Tibial artery (tissue), 4 donors: Measurements from ENCODE around the gene HSD11B1L.

Experiments used
- DNase-seq, 2 donors: peaks; one replicate each; pipeline ENCODE4 v3.0.0-alpha.2; 2019
- H3K27ac ChIP-seq, 2 donors: fragments of 200-600 bp; sonication (generic) in 1 of 2; 1 replicate in 1 of 2; 2 replicates in 1 of 2; pipeline ENCODE4 v1.5.1; 2018 to 2019; ENCODE audit warnings: mild to moderate bottlenecking in 1 of 2
- H3K27me3 ChIP-seq, 2 donors: fragments of 200-600 bp; sonication (generic) in 1 of 2; one replicate each; pipeline versions ENCODE4 v1.5.1 to v1.6.0; 2016 to 2019
- H3K36me3 ChIP-seq, 3 donors: fragments of 200-600 bp; sonication (generic) in 2 of 3; one replicate each; pipeline ENCODE4 v1.5.1; 2016 to 2019; ENCODE audit warnings: mild to moderate bottlenecking in 2 of 3
- H3K4me1 ChIP-seq, 4 donors: fragments of 200-600 bp; sonication (generic) in 2 of 4; 1 replicate in 3 of 4; 2 replicates in 1 of 4; pipeline ENCODE4 v1.5.1; 2016 to 2019
- H3K4me3 ChIP-seq, 2 donors: fragments of 200-600 bp; sonication (generic) in 1 of 2; 1 replicate in 1 of 2; 2 replicates in 1 of 2; pipeline ENCODE4 v1.5.1; 2018 to 2019; ENCODE audit warnings: mild to moderate bottlenecking in 2 of 2
- H3K9me3 ChIP-seq, 3 donors: fragments of 200-600 bp; sonication (generic) in 1 of 3; one replicate each; pipeline ENCODE4 v1.5.1; 2016 to 2019
- intact Hi-C: fragments of 100-400 bp; cut with DNase I; formaldehyde crosslinking; loops from one replicate; pipeline ENCODE4 v1.15.0; 2023; ENCODE audit warnings: low total_unique reads
- TF ChIP-seq, protein P1 (sequence below), 2 experiments: fragments of 200-600 bp in 1 of 2; fragments of 450-650 bp in 1 of 2; IDR thresholded peaks; one replicate each; pipeline ENCODE4 v1.5.1; 2017 to 2019; ENCODE audit warnings: antibody characterized with exemption in 2 of 2, mild to moderate bottlenecking in 1 of 2, moderate library complexity in 1 of 2

The HSD11B1L gene

DNA sequence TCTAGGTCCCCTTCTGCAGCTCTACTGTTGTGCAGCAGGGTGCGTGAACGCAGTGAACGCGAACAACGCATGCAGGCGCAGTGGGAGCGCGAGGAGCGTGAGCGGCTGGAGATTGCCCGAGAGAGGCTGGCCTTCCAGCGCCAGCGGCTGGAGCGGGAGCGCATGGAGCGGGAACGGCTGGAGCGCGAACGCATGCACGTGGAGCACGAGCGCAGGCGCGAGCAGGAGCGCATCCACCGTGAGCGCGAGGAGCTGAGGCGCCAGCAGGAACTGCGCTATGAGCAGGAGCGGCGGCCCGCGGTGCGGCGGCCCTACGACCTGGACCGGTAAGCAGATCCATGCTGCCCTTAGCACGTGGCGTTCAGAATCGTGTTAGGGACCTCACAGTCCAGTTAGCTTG, 19.3 kb upstream of the HSD11B1L start:
- Histone ChIP-seq H3K27me3 (no peaks in the 10 kb centered on the region), H3K36me3 (peaks cover 93 to 100% (median 98%) of the 10 kb centered on the region in 3 donors), H3K27ac (no peak overlapping the region), H3K4me1 (no peaks in the 10 kb centered on the region), H3K9me3 (no peaks in the 10 kb centered on the region), H3K4me3 (no peak overlapping the region)
- TF ChIP-seq, protein P1, sequence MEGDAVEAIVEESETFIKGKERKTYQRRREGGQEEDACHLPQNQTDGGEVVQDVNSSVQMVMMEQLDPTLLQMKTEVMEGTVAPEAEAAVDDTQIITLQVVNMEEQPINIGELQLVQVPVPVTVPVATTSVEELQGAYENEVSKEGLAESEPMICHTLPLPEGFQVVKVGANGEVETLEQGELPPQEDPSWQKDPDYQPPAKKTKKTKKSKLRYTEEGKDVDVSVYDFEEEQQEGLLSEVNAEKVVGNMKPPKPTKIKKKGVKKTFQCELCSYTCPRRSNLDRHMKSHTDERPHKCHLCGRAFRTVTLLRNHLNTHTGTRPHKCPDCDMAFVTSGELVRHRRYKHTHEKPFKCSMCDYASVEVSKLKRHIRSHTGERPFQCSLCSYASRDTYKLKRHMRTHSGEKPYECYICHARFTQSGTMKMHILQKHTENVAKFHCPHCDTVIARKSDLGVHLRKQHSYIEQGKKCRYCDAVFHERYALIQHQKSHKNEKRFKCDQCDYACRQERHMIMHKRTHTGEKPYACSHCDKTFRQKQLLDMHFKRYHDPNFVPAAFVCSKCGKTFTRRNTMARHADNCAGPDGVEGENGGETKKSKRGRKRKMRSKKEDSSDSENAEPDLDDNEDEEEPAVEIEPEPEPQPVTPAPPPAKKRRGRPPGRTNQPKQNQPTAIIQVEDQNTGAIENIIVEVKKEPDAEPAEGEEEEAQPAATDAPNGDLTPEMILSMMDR (IDR thresholded peaks at IDR 0.05) = no peak
- no peak for DNase-seq
- intact Hi-C loops = no loop called here

DNA sequence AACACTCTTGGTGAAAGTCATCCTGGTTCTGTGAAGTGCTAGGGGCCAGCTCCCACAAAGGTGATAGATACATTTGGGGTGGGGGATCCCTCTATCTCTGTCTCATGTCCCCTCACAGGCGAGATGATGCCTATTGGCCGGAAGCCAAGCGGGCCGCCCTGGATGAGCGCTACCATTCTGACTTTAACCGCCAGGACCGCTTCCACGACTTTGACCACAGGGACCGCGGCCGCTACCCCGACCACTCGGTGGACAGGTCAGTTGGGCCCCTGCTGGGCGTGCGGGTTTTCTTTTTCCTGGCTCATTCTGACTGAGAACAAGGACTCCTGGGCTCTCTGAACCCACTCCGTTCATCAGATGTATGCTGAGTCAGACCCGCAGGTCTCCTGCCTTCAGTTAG, 16.9 kb upstream of the HSD11B1L start:
- no peaks in the 10 kb centered on the region for H3K27me3 ChIP-seq
- intact Hi-C loops = no loop called here
- TF ChIP-seq, protein P1 (IDR thresholded peaks at IDR 0.05) = no peak

GRCh38 chr19:5664515-5664914, 16.3 kb upstream of the HSD11B1L start:
- TF ChIP-seq, protein P1 (IDR thresholded peaks at IDR 0.05) = no peak
- Histone ChIP-seq H3K36me3 (peaks cover 90 to 100% (median 95%) of the 10 kb centered on the region in 3 donors), H3K4me1 (no peaks in the 10 kb centered on the region), H3K27me3 (no peaks in the 10 kb centered on the region), H3K9me3 (no peaks in the 10 kb centered on the region), H3K4me3 (no peak overlapping the region), H3K27ac (no peak overlapping the region)
- intact Hi-C loops = no loop called here
- DNase-seq = no peak

More for the DNA sequence above, 16.9 kb upstream of the HSD11B1L start:
- no peak for DNase-seq
- Histone ChIP-seq H3K36me3 (peaks cover 90 to 100% (median 95%) of the 10 kb centered on the region in 3 donors), H3K27ac (no peak overlapping the region), H3K4me1 (no peaks in the 10 kb centered on the region), H3K4me3 (no peak overlapping the region), H3K9me3 (no peaks in the 10 kb centered on the region)

DNA sequence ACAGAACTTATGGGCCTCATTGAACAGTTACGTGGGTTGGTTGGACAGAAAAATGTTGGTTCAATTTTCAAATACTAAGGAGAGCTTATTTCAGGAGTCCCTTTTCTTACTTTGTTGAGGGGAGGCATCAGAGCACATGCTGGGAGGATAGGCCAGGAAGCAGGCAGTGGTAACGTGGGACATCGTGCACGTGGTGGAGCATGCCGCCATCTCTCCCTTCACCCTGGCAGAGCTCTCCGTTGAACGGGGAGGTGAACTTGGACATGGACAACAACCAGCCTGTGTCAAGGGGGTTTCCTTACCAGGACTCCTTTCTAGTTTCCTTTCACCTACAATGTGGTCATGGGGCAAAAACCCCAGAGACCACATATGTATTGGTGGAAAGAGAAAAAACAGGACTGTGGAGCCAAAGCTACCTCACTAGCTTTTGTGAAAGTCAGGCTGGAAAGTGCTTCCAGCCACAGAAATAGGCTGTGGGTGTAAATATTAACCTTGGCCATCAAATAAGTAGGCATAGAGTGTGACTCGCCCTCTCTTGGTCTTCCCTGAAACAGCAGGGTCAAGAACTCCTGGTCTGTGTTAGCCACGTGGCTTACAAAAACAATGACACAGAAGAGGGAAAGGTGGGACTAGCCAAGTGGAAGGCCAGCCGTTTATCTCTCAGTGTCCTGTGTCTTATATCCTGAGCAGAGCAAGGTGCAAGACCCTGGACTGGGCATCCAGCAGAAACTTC, 14.9 kb upstream of the HSD11B1L start:
- H3K36me3 ChIP-seq = peaks cover 84 to 96% (median 85%) of the 10 kb centered on the region in 3 donors
- no peak for DNase-seq
- no peak overlapping the region for H3K27ac ChIP-seq
- no peaks in the 10 kb centered on the region for H3K4me1 ChIP-seq
- no peak overlapping the region for H3K4me3 ChIP-seq
- TF ChIP-seq, protein P1 (IDR thresholded peaks at IDR 0.05) = no peak
- intact Hi-C loops = no loop called here
- no peaks in the 10 kb centered on the region for H3K27me3 ChIP-seq
- no peaks in the 10 kb centered on the region for H3K9me3 ChIP-seq

DNA sequence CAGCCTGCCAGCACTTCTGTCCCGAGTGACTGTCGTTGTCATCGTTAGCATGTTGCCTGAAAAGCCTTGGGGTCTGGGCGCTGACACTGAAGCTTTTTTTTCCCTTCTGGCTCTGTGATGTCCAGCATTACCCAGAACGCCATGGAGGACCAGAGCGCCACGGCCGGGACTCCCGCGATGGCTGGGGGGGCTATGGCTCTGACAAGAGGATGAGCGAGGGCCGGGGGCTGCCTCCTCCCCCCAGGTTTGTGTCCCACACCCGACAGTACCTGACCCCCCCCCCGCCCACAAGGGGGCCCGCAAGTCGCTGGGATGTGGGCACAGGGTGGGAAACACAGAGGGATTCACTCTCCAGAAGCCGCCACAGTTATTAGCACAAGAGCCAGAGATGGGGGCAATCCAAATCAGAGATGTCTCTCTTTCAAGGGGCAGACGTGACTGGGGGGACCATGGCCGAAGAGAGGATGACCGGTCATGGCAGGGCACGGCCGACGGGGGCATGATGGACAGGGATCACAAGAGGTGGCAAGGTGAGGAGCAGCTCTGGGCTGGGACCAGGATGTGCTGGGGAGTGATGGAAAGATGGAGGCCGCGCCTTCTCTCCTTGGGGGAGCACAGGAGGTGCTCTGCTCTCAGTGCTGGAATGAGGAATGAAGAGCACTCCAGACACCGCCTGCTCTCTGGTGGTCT, 13.8 kb upstream of the HSD11B1L start:
- H3K27me3 ChIP-seq = no peaks in the 10 kb centered on the region
- H3K27ac ChIP-seq = no peak overlapping the region
- intact Hi-C loops = no loop called here
- no peak for DNase-seq
- H3K4me3 ChIP-seq = no peak overlapping the region
- no peaks in the 10 kb centered on the region for H3K4me1 ChIP-seq
- no peaks in the 10 kb centered on the region for H3K9me3 ChIP-seq
- H3K36me3 ChIP-seq = peaks cover 74 to 89% (median 77%) of the 10 kb centered on the region in 3 donors
- TF ChIP-seq, protein P1 (IDR thresholded peaks at IDR 0.05) = no peak
